NAMALWA (cell line): ENCODE results near the gene KRR1.
"Not testable (repeated sequence)": the region's sequence is repeated elsewhere in the genome, so short reads cannot be mapped to it uniquely, and the experiment has no call there.

Source experiments
- DNase-seq: peaks from one replicate; pipeline ENCODE4 v3.0.0-alpha.2; 2015; ENCODE audit warnings: low spot score

The KRR1 gene

GRCh38 chr12:75476071-75476470 lies 35.3 kb downstream of the KRR1 start:
- DNase-seq = no peak

- no peak for DNase-seq
Measured at GRCh38 chr12:75474116-75474515, 37.3 kb downstream of the KRR1 start.

GRCh38 chr12:75471902-75472890 lies 39.2 kb downstream of the KRR1 start:
- DNase-seq = peak; percentile 67

GRCh38 chr12:75460204-75460603 lies 51.2 kb downstream of the KRR1 start:
- no peak for DNase-seq

- no peak for DNase-seq
Measured at GRCh38 chr12:75459755-75460154, 51.7 kb downstream of the KRR1 start.

GRCh38 chr12:75457866-75458265 lies 53.5 kb downstream of the KRR1 start:
- DNase-seq = not testable (repeated sequence)

- DNase-seq = no peak
Measured at GRCh38 chr12:75457191-75457590, 54.2 kb downstream of the KRR1 start.

GRCh38 chr12:75455839-75456238 lies 55.6 kb downstream of the KRR1 start:
- DNase-seq = no peak

- DNase-seq = no peak
Measured at GRCh38 chr12:75452675-75453330, 58.6 kb downstream of the KRR1 start.

- DNase-seq = no peak
Measured at GRCh38 chr12:75447691-75448393, 63.6 kb downstream of the KRR1 start.

GRCh38 chr12:75446857-75447256 lies 64.6 kb downstream of the KRR1 start:
- DNase-seq = no peak

- not testable (repeated sequence) for DNase-seq
Measured at GRCh38 chr12:75445137-75445507, 66.3 kb downstream of the KRR1 start.

GRCh38 chr12:75444429-75445136 lies 66.8 kb downstream of the KRR1 start:
- DNase-seq = no peak

GRCh38 chr12:75443709-75444108 lies 67.7 kb downstream of the KRR1 start:
- no peak for DNase-seq

GRCh38 chr12:75442454-75442853 lies 69.0 kb downstream of the KRR1 start:
- not testable (repeated sequence) for DNase-seq

- DNase-seq = not testable (repeated sequence)
Measured at GRCh38 chr12:75441687-75442449, 69.5 kb downstream of the KRR1 start.
